ENCODE results near the gene CNKSR3. TPM values are rescaled to one million over a fixed set of nuclear protein-coding genes. Genes with fewer than 3 reads are reported as not detected.

The CNKSR3 gene
- total RNA-seq, 1 donor from 2014 or later: 7.4 TPM

DNA sequence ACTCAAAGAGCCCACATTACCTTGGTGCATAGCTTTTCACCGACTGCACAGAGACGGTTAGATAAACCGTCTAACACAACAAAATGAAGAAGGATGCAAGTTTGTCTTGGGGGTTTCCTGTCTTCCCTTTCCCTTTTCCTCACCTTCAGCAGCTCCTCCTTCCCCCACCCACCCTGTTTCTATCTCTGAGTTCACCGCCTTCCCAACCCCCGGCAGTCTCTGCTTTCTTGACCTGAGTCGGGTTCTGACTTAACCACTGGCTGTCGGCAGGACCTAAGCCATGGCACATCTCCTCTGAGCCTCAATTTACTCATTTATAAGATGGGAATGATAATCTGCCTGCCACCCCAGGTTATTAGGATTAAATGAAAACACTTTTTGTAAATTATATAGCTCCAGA is 25.8 kb upstream of the CNKSR3 start:
- no peaks in the 10 kb centered on the region for H3K27me3 ChIP-seq
- H3K4me1 ChIP-seq: no peaks in the 10 kb centered on the region
- no peak overlapping the region for H3K27ac ChIP-seq
- no peak overlapping the region for H3K4me3 ChIP-seq
- H3K36me3 ChIP-seq: no peaks in the 10 kb centered on the region
- TF ChIP-seq POLR2AphosphoS5 (IDR thresholded peaks at IDR 0.05; ENCODE audit: insufficient read depth in 1 of 2, low read depth in 1 of 2) (no peak), POLR2A (IDR thresholded peaks at IDR 0.05) (no peak)
- TF ChIP-seq, protein P1, sequence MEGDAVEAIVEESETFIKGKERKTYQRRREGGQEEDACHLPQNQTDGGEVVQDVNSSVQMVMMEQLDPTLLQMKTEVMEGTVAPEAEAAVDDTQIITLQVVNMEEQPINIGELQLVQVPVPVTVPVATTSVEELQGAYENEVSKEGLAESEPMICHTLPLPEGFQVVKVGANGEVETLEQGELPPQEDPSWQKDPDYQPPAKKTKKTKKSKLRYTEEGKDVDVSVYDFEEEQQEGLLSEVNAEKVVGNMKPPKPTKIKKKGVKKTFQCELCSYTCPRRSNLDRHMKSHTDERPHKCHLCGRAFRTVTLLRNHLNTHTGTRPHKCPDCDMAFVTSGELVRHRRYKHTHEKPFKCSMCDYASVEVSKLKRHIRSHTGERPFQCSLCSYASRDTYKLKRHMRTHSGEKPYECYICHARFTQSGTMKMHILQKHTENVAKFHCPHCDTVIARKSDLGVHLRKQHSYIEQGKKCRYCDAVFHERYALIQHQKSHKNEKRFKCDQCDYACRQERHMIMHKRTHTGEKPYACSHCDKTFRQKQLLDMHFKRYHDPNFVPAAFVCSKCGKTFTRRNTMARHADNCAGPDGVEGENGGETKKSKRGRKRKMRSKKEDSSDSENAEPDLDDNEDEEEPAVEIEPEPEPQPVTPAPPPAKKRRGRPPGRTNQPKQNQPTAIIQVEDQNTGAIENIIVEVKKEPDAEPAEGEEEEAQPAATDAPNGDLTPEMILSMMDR (IDR thresholded peaks at IDR 0.05): no peak
- no peak for DNase-seq (ENCODE audit: extremely low spot score in 2 of 2)
- H3K9me3 ChIP-seq: no peaks in the 10 kb centered on the region
- intact Hi-C loops (cut with DNase I): no loop called here

DNA sequence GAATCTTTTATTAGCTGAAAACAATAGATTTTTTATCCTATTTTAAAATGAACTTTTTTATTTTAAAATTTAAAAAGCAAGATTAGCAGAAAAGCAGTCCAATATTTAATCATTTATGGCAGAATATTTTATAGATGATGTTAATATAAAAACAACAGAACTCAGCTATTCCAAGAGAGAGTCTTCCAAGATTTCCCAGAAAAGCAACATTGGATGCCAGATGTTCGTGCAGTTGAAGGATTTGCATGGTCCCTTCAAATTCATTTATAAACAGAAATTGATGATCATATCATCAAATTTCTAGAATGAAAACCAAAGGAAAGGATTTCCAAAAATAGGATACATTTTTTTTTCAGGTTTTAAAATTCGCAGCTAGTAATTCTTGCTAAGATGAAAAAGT is 25.4 kb upstream of the CNKSR3 start:
- no peaks in the 10 kb centered on the region for H3K27me3 ChIP-seq
- no peak overlapping the region for H3K4me3 ChIP-seq
- no peak overlapping the region for H3K27ac ChIP-seq
- intact Hi-C loops (cut with DNase I): no loop called here
- TF ChIP-seq, protein P1 (IDR thresholded peaks at IDR 0.05): no peak
- TF ChIP-seq POLR2A (IDR thresholded peaks at IDR 0.05): no peak
- no peak for TF ChIP-seq POLR2AphosphoS5 (IDR thresholded peaks at IDR 0.05; ENCODE audit: insufficient read depth in 1 of 2, low read depth in 1 of 2)
- no peaks in the 10 kb centered on the region for H3K9me3 ChIP-seq
- H3K4me1 ChIP-seq: no peaks in the 10 kb centered on the region
- no peaks in the 10 kb centered on the region for H3K36me3 ChIP-seq
- DNase-seq (ENCODE audit: extremely low spot score in 2 of 2): no peak

DNA sequence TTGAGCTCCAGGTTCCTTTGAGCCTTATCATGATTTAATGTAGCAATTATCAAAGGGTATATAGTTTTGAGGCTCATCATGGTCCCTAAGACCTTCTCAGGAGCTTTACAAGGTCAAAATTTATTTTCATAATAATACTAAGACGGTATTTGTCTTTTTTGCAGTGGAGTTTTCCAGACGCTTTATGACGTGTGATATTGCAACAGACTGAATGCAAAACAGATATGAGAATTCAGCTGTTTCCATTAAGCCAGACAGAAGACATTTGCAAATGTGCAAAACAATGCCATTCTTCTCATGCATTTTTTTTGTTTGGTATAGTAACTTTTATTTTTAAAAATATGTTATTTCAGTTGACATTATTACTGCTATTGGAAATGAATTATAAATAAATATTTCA is 24.7 kb upstream of the CNKSR3 start:
- Histone ChIP-seq H3K9me3 (no peaks in the 10 kb centered on the region), H3K27ac (no peak overlapping the region), H3K36me3 (no peaks in the 10 kb centered on the region), H3K27me3 (no peaks in the 10 kb centered on the region), H3K4me1 (no peaks in the 10 kb centered on the region), H3K4me3 (no peak overlapping the region)
- no peak for DNase-seq (ENCODE audit: extremely low spot score in 2 of 2)
- intact Hi-C loops (cut with DNase I): no loop called here
- TF ChIP-seq POLR2A (IDR thresholded peaks at IDR 0.05) (no peak), POLR2AphosphoS5 (IDR thresholded peaks at IDR 0.05; ENCODE audit: insufficient read depth in 1 of 2, low read depth in 1 of 2) (no peak)
- TF ChIP-seq, protein P1 (IDR thresholded peaks at IDR 0.05): no peak

DNA sequence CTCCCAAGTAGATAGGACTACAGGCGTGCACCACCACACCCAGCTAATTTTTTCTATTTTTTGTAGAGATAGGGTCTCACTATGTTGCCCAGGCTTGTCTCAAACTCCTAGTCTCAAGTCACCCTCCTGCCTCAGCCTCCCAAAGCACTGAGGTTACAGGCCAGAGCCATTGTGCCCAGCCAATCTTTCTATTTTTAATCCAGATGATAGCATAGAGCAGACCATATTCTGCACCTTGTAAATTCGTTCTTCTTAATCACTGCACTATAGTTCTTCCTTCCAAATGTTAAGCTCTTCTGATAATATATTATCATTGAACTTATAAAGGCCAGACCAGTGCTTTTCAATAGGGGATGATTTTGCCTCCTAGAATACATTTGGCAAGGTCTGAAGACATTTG is 24.0 kb upstream of the CNKSR3 start:
- H3K27me3 ChIP-seq: no peaks in the 10 kb centered on the region
- no peaks in the 10 kb centered on the region for H3K9me3 ChIP-seq
- no peak for TF ChIP-seq POLR2AphosphoS5 (IDR thresholded peaks at IDR 0.05; ENCODE audit: insufficient read depth in 1 of 2, low read depth in 1 of 2)
- TF ChIP-seq, protein P1 (IDR thresholded peaks at IDR 0.05): no peak
- TF ChIP-seq POLR2A (IDR thresholded peaks at IDR 0.05): no peak
- no peaks in the 10 kb centered on the region for H3K4me1 ChIP-seq
- intact Hi-C loops (cut with DNase I): no loop called here
- H3K27ac ChIP-seq: no peak overlapping the region
- no peaks in the 10 kb centered on the region for H3K36me3 ChIP-seq
- no peak overlapping the region for H3K4me3 ChIP-seq
- no peak for DNase-seq (ENCODE audit: extremely low spot score in 2 of 2)

DNA sequence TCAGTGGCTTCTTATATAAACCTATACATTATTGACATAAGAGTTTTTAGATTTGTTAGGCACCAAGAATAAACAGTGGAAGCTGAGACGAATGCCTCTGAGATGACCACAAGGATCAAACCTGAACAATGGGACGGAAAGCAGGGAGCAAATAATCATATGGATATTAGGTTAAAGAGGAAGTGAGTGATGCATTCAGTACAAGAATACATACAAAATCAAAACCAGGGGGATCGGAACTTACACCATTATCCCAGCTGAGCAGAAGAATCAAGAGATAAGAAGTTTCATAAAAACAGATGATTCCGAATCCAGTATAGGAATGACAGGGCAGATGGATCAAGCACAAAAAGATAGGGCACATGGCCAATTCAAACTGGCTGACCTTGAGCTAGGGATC is 21.9 kb upstream of the CNKSR3 start:
- intact Hi-C loops (cut with DNase I): no loop called here
- TF ChIP-seq POLR2AphosphoS5 (IDR thresholded peaks at IDR 0.05; ENCODE audit: insufficient read depth in 1 of 2, low read depth in 1 of 2) (no peak), POLR2A (IDR thresholded peaks at IDR 0.05) (no peak)
- TF ChIP-seq, protein P1 (IDR thresholded peaks at IDR 0.05): no peak
- no peak overlapping the region for H3K27ac ChIP-seq

More for the DNA sequence above, 21.9 kb upstream of the CNKSR3 start:
- no peak overlapping the region for H3K4me3 ChIP-seq
- H3K4me1 ChIP-seq: no peaks in the 10 kb centered on the region
- no peaks in the 10 kb centered on the region for H3K9me3 ChIP-seq
- no peaks in the 10 kb centered on the region for H3K27me3 ChIP-seq
- H3K36me3 ChIP-seq: no peaks in the 10 kb centered on the region
- no peak for DNase-seq (ENCODE audit: extremely low spot score in 2 of 2)
